ENCODE measurements around the gene SURF6. TPM values are rescaled to one million over a fixed set of nuclear protein-coding genes. Genes with fewer than 3 reads are reported as not detected.
A peak's percentile ranks its signal among the peaks of the same experiment; 100 is the strongest.

SURF6 gene
- total and polyA plus RNA-seq, 2 of the 8 experiments (the other 6 are each of a cell fraction or from before 2014, with no cell fraction given) = 6.1 to 23.7 TPM

GRCh38 chr9:133346021-133346785, 10.2 kb upstream of the SURF6 start:
- H3K18ac ChIP-seq (ENCODE audit: extremely low read depth, low read length) = no peak overlapping the region
- no peak overlapping the region for H3K14ac ChIP-seq (ENCODE audit: insufficient read length)
- peak overlapping the region; percentile 79 to 97 for H3K4me2 ChIP-seq (ENCODE audit: insufficient read depth in 1 of 2, low read depth in 2 of 2, low read length in 2 of 2)
- no peak overlapping the region for H2AFZ ChIP-seq (ENCODE audit: low read length)
- H3K56ac ChIP-seq (replicated peaks; ENCODE audit: insufficient read length, low read depth, low read length) = no peak overlapping the region
- H3K4me3 ChIP-seq (ENCODE audit: extremely low read depth in 1 of 4, insufficient read depth in 2 of 4, low read depth in 3 of 4, low read length in 4 of 4) = peak overlapping the region; percentile 93 to 100 (median 96); a peak in 7 of 8 replicates
- H3K4ac ChIP-seq (replicated peaks; ENCODE audit: insufficient read length, low read depth, low read length) = no peak overlapping the region
- H3K23me2 ChIP-seq (ENCODE audit: low read depth, low read length) = peaks cover 9% of the 10 kb centered on the region; the same call in 1 of the 2 replicates
- TF ChIP-seq POLR2A (IDR thresholded peaks at IDR 0.05; ENCODE audit: control extremely low read depth in 1 of 2, low read depth in 2 of 2, low read length in 2 of 2) = 0 out of 3 replicates have a peak, but pooled peaks of 1 of the 2 experiments have one; percentile 9
- no peak for TF ChIP-seq JUN (IDR thresholded peaks at IDR 0.05; ENCODE audit: low read depth, low read length)
- TF ChIP-seq CBX8 (IDR thresholded peaks at IDR 0.05; ENCODE audit: borderline replicate concordance, low read depth, low read length) = no peak
- TF ChIP-seq BACH1 (IDR thresholded peaks at IDR 0.05; ENCODE audit: low read length) = no peak
- no peak for TF ChIP-seq EP300 (IDR thresholded peaks at IDR 0.05; ENCODE audit: borderline replicate concordance in 1 of 2, low read depth in 2 of 2, low read length in 2 of 2)
- no peak for TF ChIP-seq KDM4A (IDR thresholded peaks at IDR 0.05; ENCODE audit: low read depth, low read length, severe bottlenecking)
- no peak for TF ChIP-seq TEAD4 (IDR thresholded peaks at IDR 0.05; ENCODE audit: low read depth, low read length)
- TF ChIP-seq TCF12 (IDR thresholded peaks at IDR 0.05; ENCODE audit: low read depth, low read length) = no peak
- H2AK5ac ChIP-seq (ENCODE audit: low read depth, low read length) = no peak overlapping the region
- H3K27me3 ChIP-seq (replicated peaks in 1 of 4; ENCODE audit: control insufficient read depth in 3 of 4, extremely low read depth in 1 of 4, insufficient read depth in 3 of 4, low read length in 3 of 4) = no peaks in the 10 kb centered on the region
- H2BK12ac ChIP-seq (ENCODE audit: low read depth, low read length) = no peak overlapping the region
- ChIA-PET POLR2A (ENCODE audit: partially characterized antibody) (interaction anchor here (0.7 to 16.1 kb wide), 9 partner anchors 8 to 139 kb away, joined by 3 to 461 read pairs (median 5); partner anchors contain the start of genes ADAMTS13, MED22, REXO4 and RPL7A), CTCF (ENCODE audit: partially characterized antibody) (interaction anchor here (0.7 to 3.3 kb wide), 11 partner anchors 10 to 164 kb away, joined by 3 to 22 read pairs (median 3); partner anchors contain the start of genes CACFD1, SURF1 and SURF2)
- H2BK15ac ChIP-seq (ENCODE audit: low read length) = no peak overlapping the region
- no peak overlapping the region for H4K5ac ChIP-seq (ENCODE audit: insufficient read length, low read depth, low read length)
- H3K36me3 ChIP-seq (ENCODE audit: control insufficient read depth in 2 of 4, insufficient read depth in 4 of 4, low read length in 3 of 4) = peaks cover 37 to 71% (median 60%) of the 10 kb centered on the region in 4 experiments
- H3K79me2 ChIP-seq (ENCODE audit: control insufficient read depth in 1 of 2, insufficient read depth in 2 of 2, low read length in 2 of 2) = peaks cover 9 to 39% of the 10 kb centered on the region in 2 experiments
- WGBS, 2 experiments (ENCODE audit: extremely low coverage in 1 of 2, insufficient coverage in 1 of 2, insufficient read length in 1 of 2, insufficient replicate concordance in 2 of 2, low coverage in 1 of 2, low lambda C conversion rate in 2 of 2, missing lambda C conversion rate in 1 of 2) = 86% methylated on average over 15 of the region's 15 CpGs; no CpG with 5 or more reads in 1 of the 2 experiments
- peak overlapping the region; percentile 45 for H4K8ac ChIP-seq (ENCODE audit: extremely low read depth, insufficient read depth, low read length)
- FAIRE-seq (no peak), DNase-seq (ENCODE audit: low read depth in 1 of 2, low spot score in 2 of 2) (no peak)
- H2BK5ac ChIP-seq (ENCODE audit: low read depth, low read length) = peak overlapping the region; percentile 66; the same call in 1 of the 2 replicates
- no peak overlapping the region for H3K27ac ChIP-seq (ENCODE audit: low read depth, low read length)
- no peaks in the 10 kb centered on the region for H3K9me3 ChIP-seq (ENCODE audit: insufficient read depth in 2 of 2, low read depth in 1 of 2, low read length in 1 of 2)
- H3K79me1 ChIP-seq (ENCODE audit: low read depth, low read length) = peaks cover 17% of the 10 kb centered on the region
- no peak overlapping the region for H2BK120ac ChIP-seq (replicated peaks; ENCODE audit: low read depth, low read length)
- no peak overlapping the region for H4K91ac ChIP-seq (replicated peaks; ENCODE audit: insufficient read length, low read length)
- H3K23ac ChIP-seq (ENCODE audit: insufficient read length) = no peak overlapping the region
- peaks cover 12 to 37% of the 10 kb centered on the region in 2 experiments for H4K20me1 ChIP-seq (replicated peaks in 1 of 2; ENCODE audit: control insufficient read depth in 1 of 2, insufficient read depth in 2 of 2, low read length in 2 of 2)
- H3K4me1 ChIP-seq (replicated peaks in 1 of 4; ENCODE audit: control insufficient read depth in 3 of 4, insufficient read depth in 4 of 4, low read length in 3 of 4) = peaks cover 0 to 10% (median 7%) of the 10 kb centered on the region in 4 experiments; a peak in 6 of 7 replicates
- H2BK20ac ChIP-seq (ENCODE audit: low read length) = no peak overlapping the region
- no peak overlapping the region; a peak in 4 of 7 replicates for H3K9ac ChIP-seq (replicated peaks in 1 of 4; ENCODE audit: extremely low read depth in 1 of 4, low read depth in 3 of 4, low read length in 3 of 4)
